Measurements from ENCODE around the gene DOK4.

DOK4 gene

GRCh38 chr16:57527610-57528360 lies 41.5 kb upstream of the DOK4 start:
- Histone ChIP-seq H3K79me2 (no peaks in the 10 kb centered on the region), H3K27ac (no peak overlapping the region), H3K36me3 (ENCODE audit: control insufficient read depth, insufficient read depth, low read length) (no peaks in the 10 kb centered on the region), H3K27me3 (ENCODE audit: control insufficient read depth, insufficient read depth, low read length) (no peaks in the 10 kb centered on the region), H3K4me1 (peaks cover 6% of the 10 kb centered on the region), H3K4me2 (ENCODE audit: low read length) (no peak overlapping the region), H2AFZ (no peak overlapping the region), H3K9ac (no peak overlapping the region), H3K4me3 (ENCODE audit: low read depth, low read length) (no peak overlapping the region), H3K9me3 (ENCODE audit: control insufficient read depth, low read length) (no peaks in the 10 kb centered on the region)
- TF ChIP-seq, protein P1, sequence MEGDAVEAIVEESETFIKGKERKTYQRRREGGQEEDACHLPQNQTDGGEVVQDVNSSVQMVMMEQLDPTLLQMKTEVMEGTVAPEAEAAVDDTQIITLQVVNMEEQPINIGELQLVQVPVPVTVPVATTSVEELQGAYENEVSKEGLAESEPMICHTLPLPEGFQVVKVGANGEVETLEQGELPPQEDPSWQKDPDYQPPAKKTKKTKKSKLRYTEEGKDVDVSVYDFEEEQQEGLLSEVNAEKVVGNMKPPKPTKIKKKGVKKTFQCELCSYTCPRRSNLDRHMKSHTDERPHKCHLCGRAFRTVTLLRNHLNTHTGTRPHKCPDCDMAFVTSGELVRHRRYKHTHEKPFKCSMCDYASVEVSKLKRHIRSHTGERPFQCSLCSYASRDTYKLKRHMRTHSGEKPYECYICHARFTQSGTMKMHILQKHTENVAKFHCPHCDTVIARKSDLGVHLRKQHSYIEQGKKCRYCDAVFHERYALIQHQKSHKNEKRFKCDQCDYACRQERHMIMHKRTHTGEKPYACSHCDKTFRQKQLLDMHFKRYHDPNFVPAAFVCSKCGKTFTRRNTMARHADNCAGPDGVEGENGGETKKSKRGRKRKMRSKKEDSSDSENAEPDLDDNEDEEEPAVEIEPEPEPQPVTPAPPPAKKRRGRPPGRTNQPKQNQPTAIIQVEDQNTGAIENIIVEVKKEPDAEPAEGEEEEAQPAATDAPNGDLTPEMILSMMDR (IDR thresholded peaks at IDR 0.05), result no peak

GRCh38 chr16:57527027-57527426 lies 40.7 kb upstream of the DOK4 start:
- H3K4me2 ChIP-seq (ENCODE audit: low read length), result no peak overlapping the region
- H3K27me3 ChIP-seq (ENCODE audit: control insufficient read depth, insufficient read depth, low read length), result no peaks in the 10 kb centered on the region
- no peaks in the 10 kb centered on the region for H3K79me2 ChIP-seq
- H3K9ac ChIP-seq, result no peak overlapping the region
- H3K4me1 ChIP-seq, result peaks cover 2% of the 10 kb centered on the region
- no peak overlapping the region for H3K27ac ChIP-seq
- no peaks in the 10 kb centered on the region for H3K9me3 ChIP-seq (ENCODE audit: control insufficient read depth, low read length)
- H3K4me3 ChIP-seq (ENCODE audit: low read depth, low read length), result no peak overlapping the region
- H2AFZ ChIP-seq, result no peak overlapping the region
- no peaks in the 10 kb centered on the region for H3K36me3 ChIP-seq (ENCODE audit: control insufficient read depth, insufficient read depth, low read length)
- TF ChIP-seq, protein P1 (IDR thresholded peaks at IDR 0.05), result no peak

- H3K9ac ChIP-seq, result no peak overlapping the region
- no peaks in the 10 kb centered on the region for H3K9me3 ChIP-seq (ENCODE audit: control insufficient read depth, low read length)
- H3K36me3 ChIP-seq (ENCODE audit: control insufficient read depth, insufficient read depth, low read length), result no peaks in the 10 kb centered on the region
- no peaks in the 10 kb centered on the region for H3K4me1 ChIP-seq
- no peaks in the 10 kb centered on the region for H3K27me3 ChIP-seq (ENCODE audit: control insufficient read depth, insufficient read depth, low read length)
- no peak overlapping the region for H3K4me2 ChIP-seq (ENCODE audit: low read length)
- TF ChIP-seq, protein P1 (IDR thresholded peaks at IDR 0.05), result no peak
- no peaks in the 10 kb centered on the region for H3K79me2 ChIP-seq
- no peak overlapping the region for H3K4me3 ChIP-seq (ENCODE audit: low read depth, low read length)
- H3K27ac ChIP-seq, result no peak overlapping the region
- H2AFZ ChIP-seq, result no peak overlapping the region
Measured at GRCh38 chr16:57526498-57526897, 40.2 kb upstream of the DOK4 start.

GRCh38 chr16:57525761-57526160 lies 39.5 kb upstream of the DOK4 start:
- TF ChIP-seq, protein P1 (IDR thresholded peaks at IDR 0.05), result no peak
- Histone ChIP-seq H3K9ac (no peak overlapping the region), H3K4me1 (no peaks in the 10 kb centered on the region), H3K4me3 (ENCODE audit: low read depth, low read length) (no peak overlapping the region), H3K27ac (no peak overlapping the region), H3K4me2 (ENCODE audit: low read length) (no peak overlapping the region), H3K79me2 (no peaks in the 10 kb centered on the region), H3K36me3 (ENCODE audit: control insufficient read depth, insufficient read depth, low read length) (no peaks in the 10 kb centered on the region), H3K9me3 (ENCODE audit: control insufficient read depth, low read length) (no peaks in the 10 kb centered on the region), H3K27me3 (ENCODE audit: control insufficient read depth, insufficient read depth, low read length) (no peaks in the 10 kb centered on the region), H2AFZ (no peak overlapping the region)

DNA sequence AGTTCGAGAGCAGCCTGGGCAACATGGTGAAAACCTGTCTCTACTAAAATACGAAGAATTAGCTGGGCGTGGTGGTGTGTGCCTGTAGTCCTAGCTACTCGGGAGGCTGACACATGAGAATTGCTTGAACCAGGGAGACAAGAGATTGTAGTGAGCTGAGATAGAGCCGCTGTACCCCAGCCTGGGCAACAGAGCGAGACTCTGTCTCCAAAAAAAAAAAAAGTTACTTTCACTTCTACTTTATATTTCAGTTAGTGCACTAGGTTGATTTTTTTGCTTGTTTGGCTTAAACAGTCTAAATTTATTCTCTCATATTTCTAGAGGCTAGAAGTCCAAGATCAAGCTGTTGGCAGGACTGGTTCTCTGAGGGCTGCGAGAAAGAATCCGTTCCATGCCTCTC lies 36.7 kb upstream of the DOK4 start:
- Histone ChIP-seq H3K9ac (no peak overlapping the region), H3K79me2 (no peaks in the 10 kb centered on the region), H2AFZ (no peak overlapping the region), H3K4me1 (no peaks in the 10 kb centered on the region), H3K4me2 (ENCODE audit: low read length) (no peak overlapping the region), H3K27ac (no peak overlapping the region), H3K36me3 (ENCODE audit: control insufficient read depth, insufficient read depth, low read length) (no peaks in the 10 kb centered on the region), H3K27me3 (ENCODE audit: control insufficient read depth, insufficient read depth, low read length) (no peaks in the 10 kb centered on the region), H3K9me3 (ENCODE audit: control insufficient read depth, low read length) (no peaks in the 10 kb centered on the region), H3K4me3 (ENCODE audit: low read depth, low read length) (no peak overlapping the region)
- TF ChIP-seq, protein P1 (IDR thresholded peaks at IDR 0.05), result no peak
